Thoracic aorta (tissue), 2 donors: Measurements from ENCODE around the gene IMPG1. TPM values are rescaled to one million over a fixed set of nuclear protein-coding genes. Genes with fewer than 3 reads are reported as not detected.
"Not testable (repeated sequence)": the region's sequence is repeated elsewhere in the genome, so short reads cannot be mapped to it uniquely, and the experiment has no call there.

Experiments
- ATAC-seq: fragments of 150-250 bp; one replicate; pipeline ENCODE4 v1.8.0; 2017; ENCODE audit warnings: low read depth; ENCODE audit not compliant: insufficient number of reproducible peaks, low FRiP score
- DNase-seq: peaks from one replicate; pipeline ENCODE4 v3.0.0-alpha.2; 2020; ENCODE audit warnings: low spot score
- H3K27ac ChIP-seq, 2 donors: fragments of 200-600 bp; sonication (generic); 1 replicate in 1 of 2; 2 replicates in 1 of 2; pipeline ENCODE4 v1.5.1; 2016; ENCODE audit warnings: mild to moderate bottlenecking in 2 of 2, moderate library complexity in 2 of 2
- H3K27me3 ChIP-seq: fragments of 200-600 bp; sonication (generic); replicated peaks from 2 replicates; pipeline ENCODE4 v1.6.0; 2016; ENCODE audit warnings: mild to moderate bottlenecking; ENCODE audit not compliant: insufficient read depth
- H3K36me3 ChIP-seq: fragments of 200-600 bp; sonication (generic); one replicate; pipeline ENCODE4 v1.5.1; 2016
- H3K4me1 ChIP-seq, 2 donors: fragments of 200-600 bp; sonication (generic); 1 replicate in 1 of 2; 2 replicates in 1 of 2; pipeline versions ENCODE4 v1.5.1 to v1.6.0; 2016; ENCODE audit warnings: low read depth in 2 of 2, mild to moderate bottlenecking in 1 of 2; ENCODE audit not compliant: control insufficient read depth in 1 of 2
- H3K4me3 ChIP-seq: fragments of 200-600 bp; sonication (generic); 2 replicates; pipeline ENCODE4 v1.5.1; 2016; ENCODE audit warnings: mild to moderate bottlenecking
- H3K9me3 ChIP-seq: fragments of 200-600 bp; sonication (generic); 2 replicates; pipeline ENCODE4 v1.5.1; 2016
- CTCF ChIP-seq: fragments of 200-600 bp; sonication (generic); IDR thresholded peaks from one replicate; pipeline ENCODE4 v1.5.1; 2019; ENCODE audit warnings: antibody characterized with exemption
- total RNA-seq, 2 donors: library from RNA; depleted of rRNA; stranded (reverse); fragments of >200 nt; gene quantifications; one replicate each; pipeline versions ENCODE4 v1.1.0 to v1.2.3, GENCODE V29; 2016

The IMPG1 gene
- total RNA-seq, 2 donors from 2014 or later, result not detected

- no peak for ATAC-seq
- H3K9me3 ChIP-seq, result no peaks in the 10 kb centered on the region
These were observed 145.9 kb downstream of the IMPG1 start for GRCh38 chr6:75926293-75927168.

GRCh38 chr6:75922226-75922625 is 150.2 kb downstream of the IMPG1 start:
- Histone ChIP-seq H3K4me1 (no peaks in the 10 kb centered on the region), H3K9me3 (no peaks in the 10 kb centered on the region), H3K27ac (no peak overlapping the region), H3K27me3 (no peaks in the 10 kb centered on the region), H3K4me3 (no peak overlapping the region), H3K36me3 (peaks cover 8% of the 10 kb centered on the region)
- ATAC-seq, result no peak
- DNase-seq, result no peak
- TF ChIP-seq CTCF, result no peak

More at GRCh38 chr6:75926293-75927168, 145.9 kb downstream of the IMPG1 start:
- Histone ChIP-seq H3K27ac (no peak overlapping the region), H3K4me1 (peaks cover 0 to 12% of the 10 kb centered on the region in 2 donors), H3K27me3 (no peaks in the 10 kb centered on the region), H3K36me3 (no peaks in the 10 kb centered on the region), H3K4me3 (no peak overlapping the region)
- TF ChIP-seq CTCF, result no peak
- DNase-seq, result no peak

- no peak overlapping the region for H3K4me3 ChIP-seq
- no peak for DNase-seq
- no peak for ATAC-seq
- TF ChIP-seq CTCF, result no peak
- H3K27me3 ChIP-seq, result no peaks in the 10 kb centered on the region
- H3K4me1 ChIP-seq, result no peaks in the 10 kb centered on the region
- H3K36me3 ChIP-seq, result no peaks in the 10 kb centered on the region
- H3K9me3 ChIP-seq, result no peaks in the 10 kb centered on the region
- H3K27ac ChIP-seq, result no peak overlapping the region
These were observed 159.4 kb downstream of the IMPG1 start for GRCh38 chr6:75913040-75913439.

DNA sequence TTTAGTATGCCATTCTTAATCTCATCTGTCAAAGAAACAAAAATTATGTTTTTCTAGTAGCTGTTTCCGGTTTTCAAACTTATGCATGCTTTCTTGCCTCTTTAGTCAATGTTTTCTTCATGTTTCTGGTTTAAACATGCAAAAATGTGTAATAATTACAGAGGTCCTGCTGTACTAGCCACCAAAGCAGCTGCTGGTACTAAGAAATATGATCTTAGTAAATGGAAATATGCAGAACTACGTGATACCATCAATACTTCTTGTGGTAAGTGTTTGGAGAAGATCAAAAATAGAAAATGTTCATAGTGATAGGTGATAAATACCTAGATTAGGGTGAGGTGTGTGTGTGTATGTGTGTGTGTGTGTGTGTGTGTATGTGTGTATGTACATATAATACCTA is 165.0 kb downstream of the IMPG1 start:
- H3K36me3 ChIP-seq, result no peaks in the 10 kb centered on the region
- no peak for DNase-seq
- no peak overlapping the region for H3K27ac ChIP-seq
- ATAC-seq, result no peak
- H3K4me3 ChIP-seq, result no peak overlapping the region
- no peaks in the 10 kb centered on the region for H3K4me1 ChIP-seq
- H3K27me3 ChIP-seq, result no peaks in the 10 kb centered on the region
- TF ChIP-seq CTCF, result no peak
- no peaks in the 10 kb centered on the region for H3K9me3 ChIP-seq

GRCh38 chr6:75906871-75907270 is 165.6 kb downstream of the IMPG1 start:
- Histone ChIP-seq H3K4me3 (no peak overlapping the region), H3K27ac (no peak overlapping the region), H3K36me3 (no peaks in the 10 kb centered on the region), H3K9me3 (no peaks in the 10 kb centered on the region), H3K27me3 (no peaks in the 10 kb centered on the region), H3K4me1 (no peaks in the 10 kb centered on the region)
- ATAC-seq (no peak), DNase-seq (no peak)
- TF ChIP-seq CTCF, result no peak

DNA sequence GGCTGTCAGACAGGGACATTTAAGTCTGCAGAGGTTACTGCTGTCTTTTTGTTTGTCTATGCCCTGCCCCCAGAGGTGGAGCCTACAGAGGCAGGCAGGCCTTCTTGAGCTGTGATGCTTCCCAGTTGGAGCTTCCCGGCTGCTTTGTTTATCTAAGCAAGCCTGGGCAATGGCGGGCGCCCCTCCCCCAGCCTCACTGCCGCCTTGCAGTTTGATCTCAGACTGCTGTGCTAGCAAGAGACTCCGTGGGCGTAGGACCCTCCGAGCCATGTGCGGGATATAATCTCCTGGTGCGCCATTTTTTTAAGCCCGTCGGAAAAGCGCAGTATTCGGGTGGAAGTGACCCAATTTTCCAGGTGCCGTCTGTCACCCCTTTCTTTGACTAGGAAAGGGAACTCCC is 167.3 kb downstream of the IMPG1 start:
- H3K9me3 ChIP-seq, H3K27ac ChIP-seq, ATAC-seq: not testable (repeated sequence)

DNA sequence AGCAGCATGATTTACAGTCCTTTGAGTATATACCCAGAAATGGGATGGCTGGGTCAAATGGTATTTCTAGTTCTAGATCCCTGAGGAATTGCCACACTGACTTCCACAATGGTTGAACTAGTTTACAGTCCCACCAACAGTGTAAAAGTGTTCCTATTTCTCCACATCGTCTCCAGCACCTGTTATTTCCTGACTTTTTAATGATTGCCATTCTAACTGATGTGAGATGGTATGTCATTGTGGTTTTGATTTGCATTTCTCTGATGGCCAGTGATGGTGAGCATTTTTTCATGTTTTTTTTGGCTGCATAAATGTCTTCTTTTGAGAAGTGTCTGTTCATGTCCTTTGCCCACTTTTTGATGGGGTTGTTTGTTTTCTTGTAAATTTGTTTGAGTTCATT is 172.2 kb downstream of the IMPG1 start:
- H3K27me3 ChIP-seq, H3K9me3 ChIP-seq, ATAC-seq, H3K27ac ChIP-seq, H3K4me1 ChIP-seq, H3K4me3 ChIP-seq, DNase-seq, H3K36me3 ChIP-seq: not testable (repeated sequence)

More for the DNA sequence above, 167.3 kb downstream of the IMPG1 start:
- H3K4me1 ChIP-seq, DNase-seq, H3K4me3 ChIP-seq, H3K36me3 ChIP-seq, H3K27me3 ChIP-seq: not testable (repeated sequence)
